Measurements from ENCODE around the gene BTBD8.
"Not testable (repeated sequence)": the region's sequence is repeated elsewhere in the genome, so short reads cannot be mapped to it uniquely, and the experiment has no call there.

DNA sequence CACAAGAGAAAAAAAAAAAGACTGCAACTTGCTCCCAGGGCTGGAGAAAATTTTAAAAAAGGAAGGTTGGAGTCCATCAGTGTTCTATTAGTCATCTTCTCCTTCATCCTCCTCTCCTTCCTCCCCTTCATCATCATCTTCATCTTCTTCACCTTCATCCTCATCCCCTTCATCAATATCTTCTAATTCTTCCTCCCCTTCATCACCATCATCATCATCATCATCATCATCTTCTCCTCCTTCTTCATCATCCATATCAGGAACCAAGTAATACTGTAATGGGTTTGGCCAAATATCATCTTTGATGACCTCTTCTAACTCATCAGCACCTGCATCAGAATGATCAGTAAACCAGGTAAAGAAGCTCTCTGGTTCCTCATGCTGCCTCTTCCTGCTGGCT is 5.7 kb upstream of the BTBD8 start:
- TF ChIP-seq, protein P1, sequence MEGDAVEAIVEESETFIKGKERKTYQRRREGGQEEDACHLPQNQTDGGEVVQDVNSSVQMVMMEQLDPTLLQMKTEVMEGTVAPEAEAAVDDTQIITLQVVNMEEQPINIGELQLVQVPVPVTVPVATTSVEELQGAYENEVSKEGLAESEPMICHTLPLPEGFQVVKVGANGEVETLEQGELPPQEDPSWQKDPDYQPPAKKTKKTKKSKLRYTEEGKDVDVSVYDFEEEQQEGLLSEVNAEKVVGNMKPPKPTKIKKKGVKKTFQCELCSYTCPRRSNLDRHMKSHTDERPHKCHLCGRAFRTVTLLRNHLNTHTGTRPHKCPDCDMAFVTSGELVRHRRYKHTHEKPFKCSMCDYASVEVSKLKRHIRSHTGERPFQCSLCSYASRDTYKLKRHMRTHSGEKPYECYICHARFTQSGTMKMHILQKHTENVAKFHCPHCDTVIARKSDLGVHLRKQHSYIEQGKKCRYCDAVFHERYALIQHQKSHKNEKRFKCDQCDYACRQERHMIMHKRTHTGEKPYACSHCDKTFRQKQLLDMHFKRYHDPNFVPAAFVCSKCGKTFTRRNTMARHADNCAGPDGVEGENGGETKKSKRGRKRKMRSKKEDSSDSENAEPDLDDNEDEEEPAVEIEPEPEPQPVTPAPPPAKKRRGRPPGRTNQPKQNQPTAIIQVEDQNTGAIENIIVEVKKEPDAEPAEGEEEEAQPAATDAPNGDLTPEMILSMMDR (IDR thresholded peaks at IDR 0.05), result not testable (repeated sequence)
- TF ChIP-seq POLR2AphosphoS5, POLR2A (IDR thresholded peaks at IDR 0.05): not testable (repeated sequence)

Data from prostate gland (tissue), 2 donors.